Transverse colon (tissue), 3 donors: ENCODE data around the gene PRKCE.

Source experiments
- CTCF ChIP-seq, 5 experiments: fragments of 200-600 bp in 3 of 5; fragments of 450-650 bp in 2 of 5; sonication (generic) in 3 of 5; IDR thresholded peaks; 1 replicate in 2 of 5; 2 replicates in 3 of 5; pipeline ENCODE4 v1.5.1; 2016 to 2017; ENCODE audit warnings: antibody characterized with exemption in 5 of 5, inconsistent platforms in 3 of 5, mild to moderate bottlenecking in 2 of 5, moderate library complexity in 1 of 5
- EP300 ChIP-seq: sonication (generic); formaldehyde crosslinking; IDR thresholded peaks from one replicate; pipeline ENCODE4 v1.6.1; 2017; ENCODE audit warnings: antibody characterized with exemption, low read depth
- POLR2A ChIP-seq: fragments of 450-650 bp; IDR thresholded peaks from one replicate; pipeline ENCODE4 v1.6.1; 2016; ENCODE audit warnings: antibody characterized with exemption, mild to moderate bottlenecking, moderate library complexity

GRCh38 chr2:45725731-45726130 is 74.3 kb downstream of the PRKCE start:
- TF ChIP-seq POLR2A (no peak), EP300 (no peak), CTCF (IDR thresholded peaks at IDR 0.05) (no peak)
